Panc1 (cell line): ENCODE results near the gene SLC4A5. TPM values are rescaled to one million over a fixed set of nuclear protein-coding genes. Genes with fewer than 3 reads are reported as not detected.

Source experiments
- ATAC-seq: fragments of 200-7000 bp; cut with Tn5 transposase; 2 replicates; pipeline ENCODE4 v1.9.1; 2020; ENCODE audit warnings: mild to moderate bottlenecking, moderate library complexity
- BruUV-seq: library from RNA; stranded (reverse); fragments of 400-500 nt; replicated peaks from 2 replicates; lab custom pipeline; 2021; lab: Mats Ljungman, UMichigan
- CTCF ChIA-PET: fragments of 300-600 bp; sonication (Branson Sonifier 250); formaldehyde crosslinking; loops from one replicate; lab custom pipeline; 2022; ENCODE audit warnings: antibody characterized with exemption; lab: Charles Lee
- POLR2A ChIA-PET: fragments of 300-600 bp; sonication (Branson Sonifier 250); formaldehyde crosslinking; loops from one replicate; lab custom pipeline; 2022; ENCODE audit warnings: antibody characterized with exemption; lab: Charles Lee
- DNase-seq: peaks from one replicate; pipeline ENCODE4 v3.0.0-alpha.2; 2010; ENCODE audit warnings: low read depth, low spot score
- H3K27ac ChIP-seq: 2 replicates; pipeline ENCODE4 v1.5.1; 2011; ENCODE audit warnings: mild to moderate bottlenecking, low read length, inconsistent platforms
- H3K27me3 ChIP-seq: fragments of 200-500 bp; sonication (Bioruptor generic); 2 replicates; pipeline ENCODE4 v1.6.0; 2014; ENCODE audit warnings: low read length, inconsistent platforms; ENCODE audit not compliant: control insufficient read depth, insufficient read depth
- H3K36me3 ChIP-seq: fragments of 200-500 bp; sonication (Bioruptor generic); 2 replicates; pipeline ENCODE4 v1.5.1; 2014; ENCODE audit warnings: inconsistent platforms, mild to moderate bottlenecking, low read length, moderate library complexity; ENCODE audit not compliant: control insufficient read depth, insufficient read depth
- H3K4me1 ChIP-seq: 2 replicates; pipeline ENCODE4 v1.5.1; 2011; ENCODE audit warnings: inconsistent platforms, mild to moderate bottlenecking, low read length, moderate library complexity; ENCODE audit not compliant: control insufficient read depth, insufficient read depth
- H3K4me3 ChIP-seq, 2 experiments: 2 replicates each; pipeline ENCODE4 v1.5.1; 2011 to 2012; ENCODE audit warnings: low read depth in 2 of 2, low read length in 2 of 2, mild to moderate bottlenecking in 2 of 2, inconsistent platforms in 1 of 2, moderate library complexity in 1 of 2
- H3K9me3 ChIP-seq: fragments of 200-500 bp; sonication (Bioruptor generic); 2 replicates; pipeline ENCODE4 v1.5.1; 2014; ENCODE audit warnings: low read depth, mild to moderate bottlenecking, inconsistent platforms, low read length, moderate library complexity; ENCODE audit not compliant: control insufficient read depth, insufficient read depth
- POLR2AphosphoS5 ChIP-seq: IDR thresholded peaks from 2 replicates; pipeline ENCODE4 v1.6.1; 2012; ENCODE audit warnings: mild to moderate bottlenecking, low read depth, low read length, moderate library complexity
- SIN3A ChIP-seq: IDR thresholded peaks from 2 replicates; pipeline ENCODE4 v1.6.1; 2012; ENCODE audit warnings: low read depth, mild to moderate bottlenecking, low read length, moderate library complexity, borderline replicate concordance; ENCODE audit not compliant: insufficient read depth
- TCF7L2 ChIP-seq: IDR thresholded peaks from 2 replicates; pipeline ENCODE4 v1.6.1; 2011; ENCODE audit warnings: mild to moderate bottlenecking, low read depth, low read length, inconsistent platforms
- in situ Hi-C: cut with HindIII; loops from 2 replicates; pipeline ENCODE4 v1.10.0; 2016; ENCODE audit warnings: low sequenced_read_pairs, low pct_unique_long_range_greater_than_20kb
- intact Hi-C: fragments of 100-400 bp; cut with micrococcal nuclease; formaldehyde crosslinking; loops from one replicate; pipeline ENCODE4 v1.10.0; 2022; ENCODE audit not compliant: unreplicated experiment
- total RNA-seq: library from RNA; stranded (reverse); gene quantifications from one replicate; pipeline ENCODE4 v1.2.1, GENCODE V29; 2021; ENCODE audit not compliant: unreplicated experiment
- TF ChIP-seq, protein P1 (sequence below): fragments of 450-650 bp; IDR thresholded peaks from 2 replicates; pipeline ENCODE4 v1.5.1; 2017; ENCODE audit warnings: mild to moderate bottlenecking
- TF ChIP-seq, protein P2 (sequence below), 2 experiments: IDR thresholded peaks; 2 replicates each; pipeline ENCODE4 v1.6.1; 2011 to 2012; ENCODE audit warnings: low read depth in 2 of 2, control low read depth in 1 of 2, low read length in 1 of 2, mild to moderate bottlenecking in 1 of 2, moderate library complexity in 1 of 2; ENCODE audit not compliant: insufficient read depth in 1 of 2

SLC4A5 gene
- total RNA-seq, 1 experiment from 2014 or later = 1.2 TPM

DNA sequence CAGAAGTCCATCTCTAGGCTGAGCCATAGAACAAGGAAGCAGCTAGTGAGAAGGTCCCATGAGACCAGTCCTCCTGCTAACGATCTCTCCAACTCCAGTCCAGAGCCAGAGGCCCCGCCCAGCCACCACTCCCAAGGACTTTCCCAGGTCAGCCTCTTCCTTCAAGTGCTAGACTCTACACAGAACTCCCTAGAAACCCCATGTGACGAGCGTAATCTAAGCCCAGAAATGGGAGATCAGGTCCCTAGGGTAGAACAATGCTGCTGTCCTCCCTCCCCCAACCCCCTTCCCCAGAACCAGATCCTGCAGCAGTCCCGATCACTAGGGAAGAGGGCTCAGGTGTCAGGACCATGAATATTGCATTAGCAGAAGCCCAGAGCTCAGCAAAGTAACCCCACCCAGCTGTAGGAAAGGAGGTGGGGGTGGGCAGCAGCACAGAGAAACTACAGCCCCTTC, 30.0 kb upstream of the SLC4A5 start:
- H3K27ac ChIP-seq = no peak overlapping the region
- ChIA-PET CTCF (no interaction called here), POLR2A (no interaction called here)
- ATAC-seq (no peak), DNase-seq (no peak)
- intact Hi-C loops = no loop called here
- H3K4me3 ChIP-seq = no peak overlapping the region
- no peaks in the 10 kb centered on the region for H3K27me3 ChIP-seq
- in situ Hi-C loops = no loop called here
- peaks cover 9% of the 10 kb centered on the region; the same call in 1 of the 2 replicates for H3K36me3 ChIP-seq
- H3K4me1 ChIP-seq = no peaks in the 10 kb centered on the region
- TF ChIP-seq POLR2AphosphoS5 (no peak), SIN3A (no peak), TCF7L2 (no peak)
- TF ChIP-seq, protein P1, sequence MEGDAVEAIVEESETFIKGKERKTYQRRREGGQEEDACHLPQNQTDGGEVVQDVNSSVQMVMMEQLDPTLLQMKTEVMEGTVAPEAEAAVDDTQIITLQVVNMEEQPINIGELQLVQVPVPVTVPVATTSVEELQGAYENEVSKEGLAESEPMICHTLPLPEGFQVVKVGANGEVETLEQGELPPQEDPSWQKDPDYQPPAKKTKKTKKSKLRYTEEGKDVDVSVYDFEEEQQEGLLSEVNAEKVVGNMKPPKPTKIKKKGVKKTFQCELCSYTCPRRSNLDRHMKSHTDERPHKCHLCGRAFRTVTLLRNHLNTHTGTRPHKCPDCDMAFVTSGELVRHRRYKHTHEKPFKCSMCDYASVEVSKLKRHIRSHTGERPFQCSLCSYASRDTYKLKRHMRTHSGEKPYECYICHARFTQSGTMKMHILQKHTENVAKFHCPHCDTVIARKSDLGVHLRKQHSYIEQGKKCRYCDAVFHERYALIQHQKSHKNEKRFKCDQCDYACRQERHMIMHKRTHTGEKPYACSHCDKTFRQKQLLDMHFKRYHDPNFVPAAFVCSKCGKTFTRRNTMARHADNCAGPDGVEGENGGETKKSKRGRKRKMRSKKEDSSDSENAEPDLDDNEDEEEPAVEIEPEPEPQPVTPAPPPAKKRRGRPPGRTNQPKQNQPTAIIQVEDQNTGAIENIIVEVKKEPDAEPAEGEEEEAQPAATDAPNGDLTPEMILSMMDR = no peak
- TF ChIP-seq, protein P2, sequence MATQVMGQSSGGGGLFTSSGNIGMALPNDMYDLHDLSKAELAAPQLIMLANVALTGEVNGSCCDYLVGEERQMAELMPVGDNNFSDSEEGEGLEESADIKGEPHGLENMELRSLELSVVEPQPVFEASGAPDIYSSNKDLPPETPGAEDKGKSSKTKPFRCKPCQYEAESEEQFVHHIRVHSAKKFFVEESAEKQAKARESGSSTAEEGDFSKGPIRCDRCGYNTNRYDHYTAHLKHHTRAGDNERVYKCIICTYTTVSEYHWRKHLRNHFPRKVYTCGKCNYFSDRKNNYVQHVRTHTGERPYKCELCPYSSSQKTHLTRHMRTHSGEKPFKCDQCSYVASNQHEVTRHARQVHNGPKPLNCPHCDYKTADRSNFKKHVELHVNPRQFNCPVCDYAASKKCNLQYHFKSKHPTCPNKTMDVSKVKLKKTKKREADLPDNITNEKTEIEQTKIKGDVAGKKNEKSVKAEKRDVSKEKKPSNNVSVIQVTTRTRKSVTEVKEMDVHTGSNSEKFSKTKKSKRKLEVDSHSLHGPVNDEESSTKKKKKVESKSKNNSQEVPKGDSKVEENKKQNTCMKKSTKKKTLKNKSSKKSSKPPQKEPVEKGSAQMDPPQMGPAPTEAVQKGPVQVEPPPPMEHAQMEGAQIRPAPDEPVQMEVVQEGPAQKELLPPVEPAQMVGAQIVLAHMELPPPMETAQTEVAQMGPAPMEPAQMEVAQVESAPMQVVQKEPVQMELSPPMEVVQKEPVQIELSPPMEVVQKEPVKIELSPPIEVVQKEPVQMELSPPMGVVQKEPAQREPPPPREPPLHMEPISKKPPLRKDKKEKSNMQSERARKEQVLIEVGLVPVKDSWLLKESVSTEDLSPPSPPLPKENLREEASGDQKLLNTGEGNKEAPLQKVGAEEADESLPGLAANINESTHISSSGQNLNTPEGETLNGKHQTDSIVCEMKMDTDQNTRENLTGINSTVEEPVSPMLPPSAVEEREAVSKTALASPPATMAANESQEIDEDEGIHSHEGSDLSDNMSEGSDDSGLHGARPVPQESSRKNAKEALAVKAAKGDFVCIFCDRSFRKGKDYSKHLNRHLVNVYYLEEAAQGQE (IDR thresholded peaks at IDR 0.05; ENCODE audit: insufficient read depth in 1 of 2, low read depth in 2 of 2, low read length in 1 of 2) = no peak
- H3K9me3 ChIP-seq = no peaks in the 10 kb centered on the region
- BruUV-seq = no TSS peak

DNA sequence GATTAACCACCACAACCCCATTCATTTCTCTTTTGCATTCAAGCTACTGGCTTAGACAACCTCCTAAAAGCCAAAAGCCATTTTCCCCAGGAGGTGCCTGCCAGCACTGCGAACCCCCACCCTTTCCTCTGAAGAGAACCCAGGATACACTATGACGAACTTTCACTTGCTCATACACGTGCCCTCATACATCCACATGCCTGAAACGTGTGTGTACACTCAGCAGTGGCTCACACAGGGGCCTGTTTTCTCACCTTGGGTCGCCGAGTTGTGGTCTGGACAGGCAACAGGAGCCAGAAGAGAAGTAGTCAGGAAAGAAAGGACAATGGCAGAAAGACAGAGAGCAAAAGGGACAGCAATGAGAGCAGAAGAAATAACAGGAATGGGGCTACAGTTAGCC, 29.5 kb upstream of the SLC4A5 start:
- intact Hi-C loops = no loop called here
- ATAC-seq = no peak
- no peaks in the 10 kb centered on the region for H3K27me3 ChIP-seq
- no peak overlapping the region for H3K4me3 ChIP-seq
- no peak overlapping the region for H3K27ac ChIP-seq
- CTCF ChIA-PET = no interaction called here
- peaks cover 13% of the 10 kb centered on the region; the same call in 1 of the 2 replicates for H3K36me3 ChIP-seq
- no TSS peak for BruUV-seq
- in situ Hi-C loops = no loop called here
- POLR2A ChIA-PET = no interaction called here
- DNase-seq = no peak
- H3K4me1 ChIP-seq = no peaks in the 10 kb centered on the region
- H3K9me3 ChIP-seq = no peaks in the 10 kb centered on the region
- TF ChIP-seq POLR2AphosphoS5 (no peak), TCF7L2 (no peak), SIN3A (no peak)
- TF ChIP-seq, protein P2 (IDR thresholded peaks at IDR 0.05; ENCODE audit: insufficient read depth in 1 of 2, low read depth in 2 of 2, low read length in 1 of 2) = no peak
- TF ChIP-seq, protein P1 = no peak
